Measurements from ENCODE around the gene CD180. TPM values are rescaled to one million over a fixed set of nuclear protein-coding genes. Genes with fewer than 3 reads are reported as not detected.

The CD180 gene
- total and polyA plus RNA-seq, 2 donors (not counting 1 experiment from before 2014, with no cell fraction given), result 0.28 TPM; not detected in 1

- Histone ChIP-seq H3K79me2 (ENCODE audit: control insufficient read depth, insufficient read depth, low read length) (no peaks in the 10 kb centered on the region), H3K4me2 (ENCODE audit: extremely low read depth, insufficient read depth, low read length) (peak overlapping the region; percentile 37), H3K4me3 (replicated peaks in 1 of 4; ENCODE audit: control extremely low read depth in 1 of 4, insufficient read depth in 1 of 4, low read depth in 3 of 4, low read length in 4 of 4) (no peak overlapping the region), H3K9ac (ENCODE audit: insufficient read depth, low read length) (no peak overlapping the region), H3K27me3 (ENCODE audit: control insufficient read depth, insufficient read depth, low read length) (no peaks in the 10 kb centered on the region), H3K27ac (ENCODE audit: insufficient read depth, low read length) (no peak overlapping the region), H3K4me1 (ENCODE audit: control insufficient read depth, extremely low read depth, insufficient read depth, low read length) (peaks cover 3% of the 10 kb centered on the region), H2AFZ (ENCODE audit: low read length) (peak overlapping the region; percentile 57), H3K36me3 (ENCODE audit: control insufficient read depth, insufficient read depth, low read length) (no peaks in the 10 kb centered on the region), H3K9me3 (ENCODE audit: control insufficient read depth, insufficient read depth, low read depth, low read length) (no peaks in the 10 kb centered on the region), H4K20me1 (ENCODE audit: control insufficient read depth, extremely low read depth, insufficient read depth, low read length) (no peaks in the 10 kb centered on the region)
- no peak for TF ChIP-seq CTCF (conservative IDR thresholded peaks at IDR 0.05 in 1 of 2, IDR thresholded peaks at IDR 0.05 in 1 of 2; ENCODE audit: low read depth in 1 of 2, low read length in 2 of 2)
- TF ChIP-seq EZH2 (IDR thresholded peaks at IDR 0.05; ENCODE audit: low read length, missing control alignments), result no peak
- peak; percentile 73 to 91 for DNase-seq (ENCODE audit: low read depth in 2 of 2)
Observed at GRCh38 chr5:67182301-67182790, 14.3 kb downstream of the CD180 start.

GRCh38 chr5:67181648-67182221 is 14.9 kb downstream of the CD180 start:
- Histone ChIP-seq H4K20me1 (ENCODE audit: control insufficient read depth, extremely low read depth, insufficient read depth, low read length) (no peaks in the 10 kb centered on the region), H3K4me1 (ENCODE audit: control insufficient read depth, extremely low read depth, insufficient read depth, low read length) (peaks cover 3% of the 10 kb centered on the region), H3K9me3 (ENCODE audit: control insufficient read depth, insufficient read depth, low read depth, low read length) (no peaks in the 10 kb centered on the region), H3K79me2 (ENCODE audit: control insufficient read depth, insufficient read depth, low read length) (no peaks in the 10 kb centered on the region), H3K4me3 (replicated peaks in 1 of 4; ENCODE audit: control extremely low read depth in 1 of 4, insufficient read depth in 1 of 4, low read depth in 3 of 4, low read length in 4 of 4) (no peak overlapping the region), H3K27ac (ENCODE audit: insufficient read depth, low read length) (no peak overlapping the region), H3K27me3 (ENCODE audit: control insufficient read depth, insufficient read depth, low read length) (no peaks in the 10 kb centered on the region), H3K9ac (ENCODE audit: insufficient read depth, low read length) (no peak overlapping the region), H3K4me2 (ENCODE audit: extremely low read depth, insufficient read depth, low read length) (no peak overlapping the region), H3K36me3 (ENCODE audit: control insufficient read depth, insufficient read depth, low read length) (no peaks in the 10 kb centered on the region), H2AFZ (ENCODE audit: low read length) (peak overlapping the region; percentile 1)
- no peak for DNase-seq (ENCODE audit: low read depth in 2 of 2)
- no peak for TF ChIP-seq CTCF (conservative IDR thresholded peaks at IDR 0.05 in 1 of 2, IDR thresholded peaks at IDR 0.05 in 1 of 2; ENCODE audit: low read depth in 1 of 2, low read length in 2 of 2)
- TF ChIP-seq EZH2 (IDR thresholded peaks at IDR 0.05; ENCODE audit: low read length, missing control alignments), result no peak

GRCh38 chr5:67179697-67180361 is 16.8 kb downstream of the CD180 start:
- H3K4me1 ChIP-seq (ENCODE audit: control insufficient read depth, extremely low read depth, insufficient read depth, low read length), result peaks cover 3% of the 10 kb centered on the region
- TF ChIP-seq CTCF (conservative IDR thresholded peaks at IDR 0.05 in 1 of 2, IDR thresholded peaks at IDR 0.05 in 1 of 2; ENCODE audit: low read depth in 1 of 2, low read length in 2 of 2), result no peak
- TF ChIP-seq EZH2 (IDR thresholded peaks at IDR 0.05; ENCODE audit: low read length, missing control alignments), result no peak

More at GRCh38 chr5:67179697-67180361, 16.8 kb downstream of the CD180 start:
- no peak for DNase-seq (ENCODE audit: low read depth in 2 of 2)
- no peak overlapping the region for H3K4me3 ChIP-seq (replicated peaks in 1 of 4; ENCODE audit: control extremely low read depth in 1 of 4, insufficient read depth in 1 of 4, low read depth in 3 of 4, low read length in 4 of 4)
- no peaks in the 10 kb centered on the region for H3K79me2 ChIP-seq (ENCODE audit: control insufficient read depth, insufficient read depth, low read length)
- H3K36me3 ChIP-seq (ENCODE audit: control insufficient read depth, insufficient read depth, low read length), result no peaks in the 10 kb centered on the region
- H4K20me1 ChIP-seq (ENCODE audit: control insufficient read depth, extremely low read depth, insufficient read depth, low read length), result no peaks in the 10 kb centered on the region
- no peaks in the 10 kb centered on the region for H3K27me3 ChIP-seq (ENCODE audit: control insufficient read depth, insufficient read depth, low read length)
- H3K4me2 ChIP-seq (ENCODE audit: extremely low read depth, insufficient read depth, low read length), result no peak overlapping the region
- no peak overlapping the region for H3K9ac ChIP-seq (ENCODE audit: insufficient read depth, low read length)
- H2AFZ ChIP-seq (ENCODE audit: low read length), result no peak overlapping the region
- no peak overlapping the region for H3K27ac ChIP-seq (ENCODE audit: insufficient read depth, low read length)
- no peaks in the 10 kb centered on the region for H3K9me3 ChIP-seq (ENCODE audit: control insufficient read depth, insufficient read depth, low read depth, low read length)
